Type B pancreatic cell (in vitro differentiated cells): ENCODE results near the gene SFXN5. TPM values are rescaled to one million over a fixed set of nuclear protein-coding genes. Genes with fewer than 3 reads are reported as not detected.

ENCODE experiments used
- DNase-seq: peaks from one replicate; pipeline ENCODE4 v3.0.0; 2021; ENCODE audit warnings: mixed read lengths; ENCODE audit not compliant: unreplicated experiment; ENCODE audit errors: extremely low spot score
- H3K27ac Mint-ChIP-seq: 2 replicates; pipeline ENCODE4 v1.8.0; 2021; ENCODE audit warnings: mild to moderate bottlenecking, mixed read lengths
- H3K27me3 Mint-ChIP-seq: 2 replicates; pipeline ENCODE4 v1.8.0; 2021; ENCODE audit warnings: mixed read lengths
- H3K36me3 Mint-ChIP-seq: 2 replicates; pipeline ENCODE4 v1.8.0; 2021; ENCODE audit warnings: mixed read lengths
- H3K4me1 Mint-ChIP-seq: one replicate; pipeline ENCODE4 v1.8.0; 2021; ENCODE audit warnings: mixed read lengths; ENCODE audit not compliant: unreplicated experiment
- H3K4me3 Mint-ChIP-seq: 2 replicates; pipeline ENCODE4 v1.8.0; 2021; ENCODE audit warnings: mild to moderate bottlenecking, mixed read lengths
- H3K9me3 Mint-ChIP-seq: 2 replicates; pipeline ENCODE4 v1.8.0; 2021; ENCODE audit warnings: mixed read lengths
- total RNA-seq: library from RNA; stranded (reverse); gene quantifications from 2 replicates; pipeline ENCODE4 v1.2.1, GENCODE V29; 2021; ENCODE audit warnings: low replicate concordance
- TF ChIP-seq, protein P1 (sequence below): fragments of 200-600 bp; sonication (generic); conservative IDR thresholded peaks from 2 replicates; pipeline ENCODE4 v1.5.0; 2021; ENCODE audit warnings: antibody characterized with exemption, mild to moderate bottlenecking

Gene SFXN5
- total RNA-seq, 1 donor from 2014 or later, result 27.3 TPM

DNA sequence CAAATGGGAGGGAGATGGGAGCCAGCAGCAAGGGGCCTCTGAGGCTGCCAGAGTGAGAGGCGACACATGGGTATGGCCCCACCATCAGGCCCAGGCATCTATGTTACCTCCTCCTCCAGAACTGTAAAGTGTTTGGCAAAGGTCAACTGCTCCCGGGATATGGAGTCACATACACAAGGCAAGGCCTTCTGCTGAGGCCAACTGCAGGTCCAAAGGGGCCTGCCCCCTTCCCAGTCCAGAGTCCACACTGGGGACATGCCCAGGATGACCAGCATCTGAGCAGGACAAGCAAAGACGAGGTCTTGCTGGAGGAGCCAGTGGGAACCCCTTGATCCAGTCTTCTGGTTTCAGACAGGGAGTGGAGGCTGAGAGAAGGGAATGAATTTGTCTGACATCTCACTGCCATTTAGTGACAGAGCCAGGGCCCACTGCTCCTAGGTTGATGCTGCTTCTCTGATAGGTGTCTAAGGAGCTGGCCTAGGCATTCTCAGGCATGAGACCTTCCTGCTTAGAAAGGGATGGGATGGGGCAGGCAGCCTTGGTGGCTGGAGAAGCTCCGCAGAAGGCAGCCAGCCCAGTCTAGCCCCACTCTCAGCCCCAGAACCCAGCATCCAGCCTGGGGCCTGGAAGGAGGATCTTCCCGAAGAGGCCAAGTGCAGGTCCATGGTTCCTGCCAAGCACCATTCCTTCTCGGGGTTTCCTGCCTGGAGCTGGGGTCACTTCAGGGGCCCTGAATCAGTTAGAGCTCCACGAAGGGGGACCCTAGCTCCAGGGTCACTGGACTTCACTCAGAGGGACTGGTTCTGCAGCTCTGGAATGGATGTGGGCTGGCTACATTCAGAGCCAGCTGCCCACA is 127.7 kb downstream of the SFXN5 start:
- no peak overlapping the region for H3K4me3 Mint-ChIP-seq
- peaks cover 22% of the 10 kb centered on the region for H3K4me1 Mint-ChIP-seq
- TF ChIP-seq, protein P1, sequence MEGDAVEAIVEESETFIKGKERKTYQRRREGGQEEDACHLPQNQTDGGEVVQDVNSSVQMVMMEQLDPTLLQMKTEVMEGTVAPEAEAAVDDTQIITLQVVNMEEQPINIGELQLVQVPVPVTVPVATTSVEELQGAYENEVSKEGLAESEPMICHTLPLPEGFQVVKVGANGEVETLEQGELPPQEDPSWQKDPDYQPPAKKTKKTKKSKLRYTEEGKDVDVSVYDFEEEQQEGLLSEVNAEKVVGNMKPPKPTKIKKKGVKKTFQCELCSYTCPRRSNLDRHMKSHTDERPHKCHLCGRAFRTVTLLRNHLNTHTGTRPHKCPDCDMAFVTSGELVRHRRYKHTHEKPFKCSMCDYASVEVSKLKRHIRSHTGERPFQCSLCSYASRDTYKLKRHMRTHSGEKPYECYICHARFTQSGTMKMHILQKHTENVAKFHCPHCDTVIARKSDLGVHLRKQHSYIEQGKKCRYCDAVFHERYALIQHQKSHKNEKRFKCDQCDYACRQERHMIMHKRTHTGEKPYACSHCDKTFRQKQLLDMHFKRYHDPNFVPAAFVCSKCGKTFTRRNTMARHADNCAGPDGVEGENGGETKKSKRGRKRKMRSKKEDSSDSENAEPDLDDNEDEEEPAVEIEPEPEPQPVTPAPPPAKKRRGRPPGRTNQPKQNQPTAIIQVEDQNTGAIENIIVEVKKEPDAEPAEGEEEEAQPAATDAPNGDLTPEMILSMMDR, result no peak
- no peak for DNase-seq
- no peaks in the 10 kb centered on the region for H3K9me3 Mint-ChIP-seq
- H3K27ac Mint-ChIP-seq, result no peak overlapping the region
- H3K27me3 Mint-ChIP-seq, result peaks cover 14% of the 10 kb centered on the region
- H3K36me3 Mint-ChIP-seq, result no peaks in the 10 kb centered on the region

DNA sequence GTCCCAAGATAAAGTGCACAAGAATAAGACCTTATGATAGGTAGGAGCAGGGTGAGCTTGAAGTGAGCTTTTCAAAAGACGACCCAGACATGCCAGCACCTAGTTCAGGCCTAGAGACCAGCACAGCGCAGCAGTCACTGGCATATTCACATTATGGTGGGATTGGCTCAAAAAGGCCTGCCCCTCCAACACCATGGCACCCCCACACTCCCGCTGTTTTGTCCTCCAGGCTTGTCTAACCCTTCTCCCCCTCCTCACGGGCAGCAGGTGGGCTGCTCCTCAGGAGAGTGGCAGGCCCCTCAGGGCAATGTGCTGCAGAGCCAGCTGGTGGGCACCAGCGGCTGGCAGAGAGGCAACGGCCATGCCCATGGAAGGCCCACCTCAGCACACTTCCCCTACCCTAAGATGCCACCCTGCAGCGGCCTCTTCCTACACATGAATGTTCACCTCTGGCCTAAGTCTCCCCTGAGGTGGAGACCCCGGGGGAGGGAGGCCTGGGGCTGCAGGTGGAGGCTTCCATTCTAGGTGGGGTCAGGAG is 128.6 kb downstream of the SFXN5 start:
- TF ChIP-seq, protein P1, result no peak
- Mint-ChIP-seq H3K4me1 (peaks cover 22% of the 10 kb centered on the region), H3K9me3 (no peaks in the 10 kb centered on the region), H3K27me3 (peaks cover 17% of the 10 kb centered on the region), H3K27ac (no peak overlapping the region), H3K4me3 (no peak overlapping the region), H3K36me3 (no peaks in the 10 kb centered on the region)
- DNase-seq, result no peak

DNA sequence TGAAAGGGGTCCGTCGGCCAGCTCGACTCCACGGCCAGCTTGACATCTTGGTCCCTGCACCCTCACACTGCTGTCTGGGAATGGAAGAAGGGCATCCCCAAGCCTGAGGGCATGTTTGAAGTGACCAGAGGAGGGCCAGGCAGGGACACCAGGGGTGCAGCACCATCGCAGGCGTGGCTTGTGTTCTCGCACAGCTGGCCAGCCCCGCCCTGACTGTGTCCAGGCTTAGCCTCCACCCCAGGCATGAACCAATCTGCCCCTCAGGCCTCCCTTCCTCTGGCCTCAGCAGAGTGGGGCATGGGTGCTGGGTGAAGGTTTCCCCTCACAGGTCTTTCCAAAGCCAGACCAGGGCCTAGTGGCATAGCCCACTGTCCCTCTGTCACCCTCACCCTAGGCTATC is 129.2 kb downstream of the SFXN5 start:
- no peak overlapping the region for H3K4me3 Mint-ChIP-seq
- H3K36me3 Mint-ChIP-seq, result no peaks in the 10 kb centered on the region
- H3K27ac Mint-ChIP-seq, result no peak overlapping the region
- TF ChIP-seq, protein P1, result no peak
- DNase-seq, result no peak
- no peaks in the 10 kb centered on the region for H3K9me3 Mint-ChIP-seq
- peaks cover 22% of the 10 kb centered on the region for H3K4me1 Mint-ChIP-seq
- H3K27me3 Mint-ChIP-seq, result peaks cover 18% of the 10 kb centered on the region

DNA sequence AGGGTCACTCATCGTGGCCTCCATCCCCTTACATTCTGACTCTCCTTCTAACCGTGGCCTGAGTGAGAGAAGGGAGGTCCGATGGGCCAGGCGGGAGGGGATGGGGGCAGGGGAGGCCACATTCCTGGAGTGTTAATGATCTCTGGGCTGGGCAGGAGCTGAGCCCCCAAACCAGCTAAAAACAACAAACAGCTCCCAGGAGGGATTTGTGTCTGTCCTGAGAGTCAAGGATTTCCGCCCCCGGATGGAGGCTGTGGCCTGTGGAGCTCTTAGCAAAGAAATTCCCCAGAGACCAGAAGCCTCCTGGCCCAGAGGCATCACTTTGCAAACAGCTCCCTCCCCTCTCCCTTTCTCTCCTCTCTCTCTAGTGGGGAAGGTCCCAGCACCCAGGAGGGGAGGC is 130.7 kb downstream of the SFXN5 start:
- DNase-seq, result no peak
- no peaks in the 10 kb centered on the region for H3K9me3 Mint-ChIP-seq
- TF ChIP-seq, protein P1, result no peak
- no peak overlapping the region for H3K4me3 Mint-ChIP-seq
- H3K36me3 Mint-ChIP-seq, result no peaks in the 10 kb centered on the region
- H3K27ac Mint-ChIP-seq, result no peak overlapping the region
- H3K4me1 Mint-ChIP-seq, result peaks cover 22% of the 10 kb centered on the region
- peaks cover 21% of the 10 kb centered on the region for H3K27me3 Mint-ChIP-seq

DNA sequence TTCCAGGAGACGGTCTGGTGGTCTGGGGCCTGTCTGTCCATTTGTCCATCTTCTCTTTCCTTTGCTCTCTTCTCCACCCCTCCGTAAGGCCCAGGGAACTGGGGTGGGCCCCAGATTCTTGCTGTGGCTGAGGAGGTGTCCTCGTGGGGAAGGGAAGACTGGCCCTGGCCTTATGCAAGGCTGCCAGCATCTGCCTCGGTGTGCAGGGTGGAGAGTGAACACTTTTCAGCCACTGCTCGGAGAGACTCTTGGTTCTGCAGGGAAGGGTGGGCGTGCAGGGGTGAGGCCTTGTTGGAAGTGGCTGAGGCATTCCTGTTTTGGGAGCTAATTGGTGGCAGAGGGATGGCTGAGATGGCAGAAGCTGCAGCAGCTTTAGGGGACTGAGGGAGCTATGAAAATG is 131.2 kb downstream of the SFXN5 start:
- H3K27ac Mint-ChIP-seq, result no peak overlapping the region
- H3K9me3 Mint-ChIP-seq, result no peaks in the 10 kb centered on the region
- TF ChIP-seq, protein P1, result no peak
- peaks cover 25% of the 10 kb centered on the region for H3K27me3 Mint-ChIP-seq
- H3K4me3 Mint-ChIP-seq, result no peak overlapping the region
- no peak for DNase-seq
- H3K36me3 Mint-ChIP-seq, result no peaks in the 10 kb centered on the region
- peaks cover 22% of the 10 kb centered on the region for H3K4me1 Mint-ChIP-seq
